Measurements from ENCODE around the gene FUCA1. TPM values are rescaled to one million over a fixed set of nuclear protein-coding genes. Genes with fewer than 3 reads are reported as not detected.

The FUCA1 gene
- total and polyA plus RNA-seq, 2 of the 4 experiments (the other 2 are of a cell fraction): 2.9 to 3.5 TPM

GRCh38 chr1:23882746-23883145, 14.7 kb upstream of the FUCA1 start:
- Histone ChIP-seq H4K5ac (ENCODE audit: low read depth, low read length) (no peak overlapping the region), H3K14ac (replicated peaks; ENCODE audit: low read depth, low read length) (no peak overlapping the region), H3K23ac (ENCODE audit: low read depth, low read length) (no peak overlapping the region), H3K4me2 (ENCODE audit: low read depth, low read length) (no peak overlapping the region), H3K36me3 (ENCODE audit: control insufficient read depth, insufficient read depth, low read length) (no peaks in the 10 kb centered on the region), H3K4me1 (ENCODE audit: control insufficient read depth, insufficient read depth, low read length) (no peaks in the 10 kb centered on the region), H3K79me1 (ENCODE audit: low read depth in 1 of 2, low read length in 2 of 2) (no peaks in the 10 kb centered on the region), H3K4ac (ENCODE audit: low read depth, low read length) (no peak overlapping the region), H4K91ac (ENCODE audit: insufficient read depth, low read depth, low read length) (no peak overlapping the region), H3K27ac (ENCODE audit: insufficient read depth, low read length) (no peak overlapping the region), H2AK9ac (replicated peaks; ENCODE audit: low read depth, low read length, poor library complexity) (no peak overlapping the region), H4K8ac (ENCODE audit: low read depth in 2 of 2, low read length in 2 of 2) (no peak overlapping the region), H2BK5ac (ENCODE audit: low read depth, low read length, poor library complexity, severe bottlenecking) (no peak overlapping the region), H4K20me1 (ENCODE audit: insufficient read depth, low read length) (no peaks in the 10 kb centered on the region), H2BK15ac (ENCODE audit: low read depth, low read length) (no peak overlapping the region), H3K56ac (ENCODE audit: extremely low read depth, insufficient read depth, low read length) (no peak overlapping the region), H2AK5ac (ENCODE audit: low read depth, low read length) (no peak overlapping the region), H2BK120ac (ENCODE audit: low read depth, low read length) (no peak overlapping the region), H3K27me3 (ENCODE audit: control insufficient read depth, insufficient read depth, low read length) (peaks cover 15% of the 10 kb centered on the region), H3K18ac (ENCODE audit: low read depth, low read length) (no peak overlapping the region), H2AFZ (replicated peaks; ENCODE audit: low read length, poor library complexity) (no peak overlapping the region), H3K4me3 (ENCODE audit: insufficient read depth, low read depth, low read length) (no peak overlapping the region), H3K9me1 (ENCODE audit: insufficient read depth, low read length) (no peaks in the 10 kb centered on the region; the same call in 1 of the 2 replicates), H3K9me3 (ENCODE audit: control insufficient read depth, insufficient read depth, low read length) (peaks cover 17% of the 10 kb centered on the region), H3K9ac (ENCODE audit: low read depth, low read length) (no peak overlapping the region), H2BK20ac (ENCODE audit: low read depth, low read length) (no peak overlapping the region)
- ChIA-PET POLR2A (ENCODE audit: unreplicated experiment) (no interaction called here), CTCF (no interaction called here)
- TF ChIP-seq POLR2A (IDR thresholded peaks at IDR 0.05; ENCODE audit: low read depth, low read length): no peak
- dilution Hi-C loops (cut with HindIII; ENCODE audit: low sequenced_read_pairs, unreplicated experiment): no loop called here
- intact Hi-C loops (cut with micrococcal nuclease): no loop called here
- in situ Hi-C loops (cut with MboI; ENCODE audit: low sequenced_read_pairs): no loop called here
- no CpG with 5 or more reads among the region's 4 CpGs for WGBS, 2 experiments (ENCODE audit: extremely low coverage in 2 of 2, insufficient read length in 1 of 2)
- no peak for DNase-seq
- no peak for ATAC-seq (ENCODE audit: low read depth)
- no TSS peak for BruUV-seq (replicated peaks)
